ENCODE results near the gene ASTN2. TPM values are rescaled to one million over a fixed set of nuclear protein-coding genes. Genes with fewer than 3 reads are reported as not detected.

ASTN2 gene
- total and polyA plus RNA-seq, 7 donors, result 0.60 to 7.5 (median 2.2) TPM

DNA sequence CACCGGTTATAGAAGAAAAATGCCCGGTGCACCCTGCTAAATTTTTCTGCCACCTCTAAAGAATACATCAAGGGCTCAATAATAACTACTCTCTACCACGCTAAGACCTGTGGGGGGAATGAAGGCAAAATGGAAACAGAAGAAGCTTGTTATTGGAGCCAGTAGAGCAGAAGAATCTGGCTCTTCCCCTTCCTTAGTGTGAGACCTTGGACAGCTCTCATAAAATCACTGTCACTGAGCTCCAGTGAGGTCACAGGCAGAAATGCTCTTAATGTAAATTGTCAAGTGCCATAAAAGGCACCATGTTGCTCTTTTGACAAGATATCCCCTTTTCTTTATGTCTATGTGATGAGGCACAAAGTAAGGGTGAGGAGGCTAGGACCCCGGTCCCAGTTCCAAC, 74.4 kb downstream of the ASTN2 start:
- WGBS, 2 donors, result 88 to 89% methylated on average over 4 of the region's 4 CpGs
- intact Hi-C loops (cut with DNase I), result no loop called here
- no peaks in the 10 kb centered on the region for H3K36me3 ChIP-seq

DNA sequence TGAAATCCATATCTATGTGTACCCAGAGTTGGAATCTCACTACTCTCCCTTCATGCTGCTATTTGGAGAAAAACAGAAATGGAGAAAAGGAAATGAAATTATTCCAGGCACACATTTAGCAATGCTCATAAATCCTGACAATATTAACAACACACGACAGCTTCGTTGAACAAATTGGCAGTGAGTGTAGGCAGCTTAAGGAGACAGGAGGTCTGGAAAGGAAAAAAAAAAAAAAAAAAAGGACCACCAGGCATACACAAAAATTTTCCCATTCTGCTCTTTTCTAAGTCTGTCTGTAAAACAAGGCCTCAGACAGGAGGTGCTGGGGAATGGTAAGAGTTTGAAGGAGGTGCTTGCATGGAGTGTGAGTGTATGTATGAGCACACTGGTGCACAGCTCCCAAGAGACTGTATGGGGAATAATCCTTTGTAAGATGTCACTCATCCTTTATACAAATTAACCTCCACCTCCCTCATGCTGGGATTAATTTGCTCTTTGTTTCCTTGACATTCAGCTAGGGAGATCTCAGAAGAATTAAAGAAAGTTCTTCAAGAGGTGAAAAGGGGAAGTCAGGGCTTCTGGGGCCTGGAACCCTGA, 78.9 kb downstream of the ASTN2 start:
- intact Hi-C loops (cut with DNase I), result no loop called here
- DNase-seq, result no peak
- H3K27ac ChIP-seq, result no peak overlapping the region
- no peaks in the 10 kb centered on the region for H3K27me3 ChIP-seq
- no peaks in the 10 kb centered on the region for H3K36me3 ChIP-seq
- WGBS, 2 donors, result 72 to 79% methylated on average over 2 of the region's 2 CpGs
- H3K9me3 ChIP-seq, result no peaks in the 10 kb centered on the region
- H3K4me1 ChIP-seq, result no peaks in the 10 kb centered on the region
- H3K4me3 ChIP-seq, result no peak overlapping the region
- TF ChIP-seq POLR2AphosphoS5 (IDR thresholded peaks at IDR 0.05) (no peak), EP300 (IDR thresholded peaks at IDR 0.05) (no peak), POLR2A (IDR thresholded peaks at IDR 0.05) (no peak)
- TF ChIP-seq, protein P1, sequence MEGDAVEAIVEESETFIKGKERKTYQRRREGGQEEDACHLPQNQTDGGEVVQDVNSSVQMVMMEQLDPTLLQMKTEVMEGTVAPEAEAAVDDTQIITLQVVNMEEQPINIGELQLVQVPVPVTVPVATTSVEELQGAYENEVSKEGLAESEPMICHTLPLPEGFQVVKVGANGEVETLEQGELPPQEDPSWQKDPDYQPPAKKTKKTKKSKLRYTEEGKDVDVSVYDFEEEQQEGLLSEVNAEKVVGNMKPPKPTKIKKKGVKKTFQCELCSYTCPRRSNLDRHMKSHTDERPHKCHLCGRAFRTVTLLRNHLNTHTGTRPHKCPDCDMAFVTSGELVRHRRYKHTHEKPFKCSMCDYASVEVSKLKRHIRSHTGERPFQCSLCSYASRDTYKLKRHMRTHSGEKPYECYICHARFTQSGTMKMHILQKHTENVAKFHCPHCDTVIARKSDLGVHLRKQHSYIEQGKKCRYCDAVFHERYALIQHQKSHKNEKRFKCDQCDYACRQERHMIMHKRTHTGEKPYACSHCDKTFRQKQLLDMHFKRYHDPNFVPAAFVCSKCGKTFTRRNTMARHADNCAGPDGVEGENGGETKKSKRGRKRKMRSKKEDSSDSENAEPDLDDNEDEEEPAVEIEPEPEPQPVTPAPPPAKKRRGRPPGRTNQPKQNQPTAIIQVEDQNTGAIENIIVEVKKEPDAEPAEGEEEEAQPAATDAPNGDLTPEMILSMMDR (IDR thresholded peaks at IDR 0.05), result no peak

More for the DNA sequence above, 74.4 kb downstream of the ASTN2 start:
- no peak for TF ChIP-seq POLR2A (IDR thresholded peaks at IDR 0.05)
- TF ChIP-seq, protein P1 (IDR thresholded peaks at IDR 0.05), result no peak
- TF ChIP-seq EP300 (IDR thresholded peaks at IDR 0.05), result no peak
- TF ChIP-seq POLR2AphosphoS5 (IDR thresholded peaks at IDR 0.05), result no peak
- H3K4me3 ChIP-seq, result no peak overlapping the region
- H3K9me3 ChIP-seq, result no peaks in the 10 kb centered on the region
- H3K4me1 ChIP-seq, result no peaks in the 10 kb centered on the region
- H3K27ac ChIP-seq, result no peak overlapping the region
- no peaks in the 10 kb centered on the region for H3K27me3 ChIP-seq
- DNase-seq, result no peak

DNA sequence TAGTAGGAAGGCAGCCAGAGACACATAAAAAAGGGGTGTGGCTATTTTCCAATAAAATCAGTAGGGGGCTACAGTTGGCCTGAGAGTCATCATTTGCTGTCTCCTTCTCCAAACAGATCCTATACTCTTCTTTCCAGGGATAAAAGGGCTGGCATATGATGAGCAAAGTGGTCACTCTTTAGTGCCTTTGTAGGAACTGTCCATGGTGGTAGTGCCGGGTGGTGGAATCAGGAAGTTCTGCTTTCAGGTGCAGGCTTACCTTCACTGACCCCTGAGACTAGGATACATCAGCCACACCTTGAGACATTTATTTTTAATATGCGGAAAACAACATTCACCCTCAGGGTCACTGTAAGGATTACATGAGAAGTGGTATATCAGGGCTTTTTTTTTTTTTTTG, 80.8 kb downstream of the ASTN2 start:
- Histone ChIP-seq H3K4me1 (no peaks in the 10 kb centered on the region), H3K27ac (no peak overlapping the region), H3K9me3 (no peaks in the 10 kb centered on the region), H3K4me3 (no peak overlapping the region), H3K36me3 (no peaks in the 10 kb centered on the region), H3K27me3 (no peaks in the 10 kb centered on the region)
- WGBS, 2 donors, result 56 to 68% methylated on average over 2 of the region's 2 CpGs
- no peak for TF ChIP-seq POLR2AphosphoS5 (IDR thresholded peaks at IDR 0.05)
- DNase-seq, result no peak
- intact Hi-C loops (cut with DNase I), result no loop called here

DNA sequence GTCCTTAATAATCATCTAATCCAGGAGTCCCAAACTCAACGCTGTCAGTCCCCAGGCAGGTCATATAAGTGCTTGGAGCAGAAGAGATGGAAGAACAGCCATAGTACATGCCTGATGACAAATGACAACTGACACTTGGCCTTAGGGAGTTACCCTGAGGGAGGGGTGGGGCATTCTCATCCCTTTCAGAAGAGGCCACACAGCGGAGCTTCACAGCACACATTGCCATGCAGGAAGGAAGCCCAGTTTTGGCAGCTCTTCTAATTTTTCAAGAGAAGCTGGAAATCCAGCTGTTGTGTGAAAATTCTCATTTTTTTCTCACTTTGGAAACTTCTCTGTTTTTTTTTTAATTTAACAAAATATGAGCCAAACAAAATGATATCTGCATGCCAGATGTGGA, 89.0 kb downstream of the ASTN2 start:
- H3K27ac ChIP-seq, result no peak overlapping the region
- no peaks in the 10 kb centered on the region for H3K9me3 ChIP-seq
- intact Hi-C loops (cut with DNase I), result no loop called here
- H3K27me3 ChIP-seq, result no peaks in the 10 kb centered on the region
- no peak for DNase-seq
- WGBS, 2 donors, result 56 to 65% methylated on average over 2 of the region's 2 CpGs
- TF ChIP-seq, protein P1 (IDR thresholded peaks at IDR 0.05), result no peak
- TF ChIP-seq EP300 (IDR thresholded peaks at IDR 0.05), result no peak
- no peak for TF ChIP-seq POLR2A (IDR thresholded peaks at IDR 0.05)
- TF ChIP-seq POLR2AphosphoS5 (IDR thresholded peaks at IDR 0.05), result no peak
- H3K36me3 ChIP-seq, result no peaks in the 10 kb centered on the region
- no peaks in the 10 kb centered on the region for H3K4me1 ChIP-seq
- H3K4me3 ChIP-seq, result no peak overlapping the region

DNA sequence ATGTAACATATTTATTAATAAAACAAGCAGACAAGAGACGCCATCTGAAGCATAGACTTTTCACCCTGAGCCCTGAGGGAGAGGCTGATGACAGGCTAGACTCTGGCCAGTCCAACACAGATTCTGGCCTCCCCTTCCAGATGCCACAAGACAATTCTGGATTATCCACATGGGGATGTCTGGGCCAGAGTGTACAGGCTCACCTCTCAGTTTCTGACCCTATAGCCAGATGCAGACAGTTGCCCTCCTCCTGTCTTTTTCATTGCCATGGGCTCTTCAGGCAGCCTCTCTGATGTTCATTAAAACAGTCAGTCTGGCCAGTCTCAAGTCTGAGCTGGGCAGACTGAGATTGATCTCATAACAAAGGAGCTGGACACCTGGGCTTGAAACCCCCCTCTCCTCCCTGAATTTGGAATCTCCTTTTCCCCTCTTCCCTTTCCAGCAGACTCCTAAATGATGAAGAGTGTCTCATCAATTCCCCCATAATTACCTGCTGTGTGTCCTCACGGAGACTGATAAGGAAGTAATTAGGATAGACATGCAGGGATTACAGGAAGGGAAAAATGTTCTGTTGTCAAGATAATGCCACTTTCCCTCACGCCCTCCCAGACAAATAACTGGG, 89.6 kb downstream of the ASTN2 start:
- Histone ChIP-seq H3K4me1 (no peaks in the 10 kb centered on the region), H3K27me3 (no peaks in the 10 kb centered on the region), H3K4me3 (no peak overlapping the region), H3K36me3 (no peaks in the 10 kb centered on the region), H3K9me3 (no peaks in the 10 kb centered on the region), H3K27ac (no peak overlapping the region)
- no peak for DNase-seq
- TF ChIP-seq POLR2AphosphoS5 (IDR thresholded peaks at IDR 0.05) (no peak), POLR2A (IDR thresholded peaks at IDR 0.05) (no peak), EP300 (IDR thresholded peaks at IDR 0.05) (no peak)
- TF ChIP-seq, protein P1 (IDR thresholded peaks at IDR 0.05), result no peak
- WGBS, 2 donors, result 34 to 39% methylated on average over 3 of the region's 3 CpGs
- intact Hi-C loops (cut with DNase I), result no loop called here

Data from sigmoid colon (tissue), 7 donors.